Testis (tissue), 2 donors: Measurements from ENCODE around the gene P2RX7.

Experiments used
- POLR2A ChIP-seq: fragments of 450-650 bp; IDR thresholded peaks from one replicate; pipeline ENCODE4 v1.6.1; 2017; ENCODE audit warnings: antibody characterized with exemption, mild to moderate bottlenecking, moderate library complexity
- TF ChIP-seq, protein P1 (sequence below), 3 experiments: fragments of 450-650 bp in 2 of 3; fragments of 200-600 bp in 1 of 3; sonication (generic) in 1 of 3; IDR thresholded peaks; one replicate each; pipeline ENCODE4 v1.5.1; 2016 to 2019; ENCODE audit warnings: antibody characterized with exemption in 3 of 3, mild to moderate bottlenecking in 2 of 3, moderate library complexity in 1 of 3

DNA sequence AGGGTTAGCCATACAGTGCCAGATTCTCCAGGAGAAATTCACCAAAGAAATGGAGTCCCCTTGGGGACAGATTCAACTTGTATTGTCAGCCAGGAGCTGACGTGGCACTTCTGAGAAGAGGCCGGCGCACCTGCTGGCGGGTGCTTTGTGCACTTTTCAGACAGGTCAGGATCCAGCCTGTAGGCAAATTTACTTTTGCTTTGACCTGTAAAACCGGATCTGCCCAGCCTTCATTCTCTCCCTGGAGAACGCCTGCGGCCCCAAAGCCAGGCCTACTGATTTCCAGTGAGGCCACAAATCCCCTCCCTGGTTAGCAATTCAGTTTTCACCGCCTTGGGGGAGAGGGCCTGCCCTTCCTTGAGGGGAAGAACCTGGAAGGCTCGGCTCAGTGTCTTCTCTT, 94.6 kb downstream of the P2RX7 start:
- TF ChIP-seq, protein P1, sequence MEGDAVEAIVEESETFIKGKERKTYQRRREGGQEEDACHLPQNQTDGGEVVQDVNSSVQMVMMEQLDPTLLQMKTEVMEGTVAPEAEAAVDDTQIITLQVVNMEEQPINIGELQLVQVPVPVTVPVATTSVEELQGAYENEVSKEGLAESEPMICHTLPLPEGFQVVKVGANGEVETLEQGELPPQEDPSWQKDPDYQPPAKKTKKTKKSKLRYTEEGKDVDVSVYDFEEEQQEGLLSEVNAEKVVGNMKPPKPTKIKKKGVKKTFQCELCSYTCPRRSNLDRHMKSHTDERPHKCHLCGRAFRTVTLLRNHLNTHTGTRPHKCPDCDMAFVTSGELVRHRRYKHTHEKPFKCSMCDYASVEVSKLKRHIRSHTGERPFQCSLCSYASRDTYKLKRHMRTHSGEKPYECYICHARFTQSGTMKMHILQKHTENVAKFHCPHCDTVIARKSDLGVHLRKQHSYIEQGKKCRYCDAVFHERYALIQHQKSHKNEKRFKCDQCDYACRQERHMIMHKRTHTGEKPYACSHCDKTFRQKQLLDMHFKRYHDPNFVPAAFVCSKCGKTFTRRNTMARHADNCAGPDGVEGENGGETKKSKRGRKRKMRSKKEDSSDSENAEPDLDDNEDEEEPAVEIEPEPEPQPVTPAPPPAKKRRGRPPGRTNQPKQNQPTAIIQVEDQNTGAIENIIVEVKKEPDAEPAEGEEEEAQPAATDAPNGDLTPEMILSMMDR (IDR thresholded peaks at IDR 0.05): no peak
- TF ChIP-seq POLR2A: no peak
